GM10847 (cell line): ENCODE results near the gene NCBP3.

Experiments used
- POLR2A ChIP-seq: IDR thresholded peaks from 2 replicates; pipeline ENCODE4 v1.6.1; 2011; ENCODE audit not compliant: insufficient read length; ENCODE audit errors: extremely low read depth

The NCBP3 gene

DNA sequence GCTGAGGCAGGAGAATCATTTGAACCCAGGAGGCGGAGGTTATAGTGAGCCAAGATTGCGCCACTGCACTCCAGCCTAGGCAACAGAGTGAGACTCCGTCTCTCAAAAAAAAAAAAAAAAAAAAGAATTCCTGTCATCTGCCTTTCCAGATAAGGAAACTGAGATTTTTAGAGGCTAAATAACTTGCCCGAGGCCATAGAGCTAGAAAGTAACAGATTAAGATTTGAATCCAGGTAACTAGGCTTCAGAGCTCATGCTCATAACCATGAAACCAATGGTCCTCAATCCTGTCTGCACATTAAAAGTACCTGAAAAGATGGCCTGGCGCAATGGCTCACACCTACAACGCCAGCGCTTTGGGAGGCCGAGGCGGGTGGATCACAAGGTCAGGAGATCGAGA lies 9.5 kb downstream of the NCBP3 start:
- TF ChIP-seq POLR2A: no peak

DNA sequence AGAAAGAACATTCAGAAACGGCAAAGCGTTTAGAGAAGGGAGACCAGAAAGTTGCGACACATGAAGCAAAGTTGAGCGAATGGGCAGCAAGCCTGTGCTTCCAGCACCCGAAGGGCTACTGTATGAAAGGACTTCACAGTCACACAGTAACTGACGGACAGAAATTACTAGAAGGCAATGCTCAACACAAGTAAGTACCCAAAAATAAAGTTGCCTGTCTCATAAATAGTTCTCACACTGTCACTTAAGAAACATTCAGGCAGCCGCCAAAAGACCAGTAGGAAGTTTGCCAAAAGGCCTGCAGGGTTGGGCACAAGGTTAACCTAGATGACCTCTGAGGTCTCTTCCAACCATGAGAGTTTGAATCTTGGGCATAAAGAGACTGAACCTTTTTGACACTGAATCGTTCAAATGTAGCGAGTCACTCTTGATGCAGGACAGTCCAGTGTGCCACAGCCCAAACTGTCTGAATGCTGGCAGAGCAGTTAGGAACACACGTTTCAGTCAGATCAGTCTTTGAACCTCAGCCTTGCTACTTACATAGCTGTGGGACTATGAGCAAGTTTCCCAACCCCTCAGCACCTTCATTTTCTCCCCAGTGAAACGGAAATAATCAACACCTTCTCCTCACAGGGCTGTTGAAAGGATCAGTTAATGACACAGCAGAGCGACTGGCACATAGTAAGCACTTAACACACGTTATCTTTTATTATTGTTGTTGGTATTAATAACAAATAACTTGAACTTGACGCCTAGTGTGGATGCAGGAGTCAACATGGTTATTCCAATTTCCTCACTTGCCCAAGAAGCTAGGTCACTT lies 10.4 kb downstream of the NCBP3 start:
- no peak for TF ChIP-seq POLR2A

DNA sequence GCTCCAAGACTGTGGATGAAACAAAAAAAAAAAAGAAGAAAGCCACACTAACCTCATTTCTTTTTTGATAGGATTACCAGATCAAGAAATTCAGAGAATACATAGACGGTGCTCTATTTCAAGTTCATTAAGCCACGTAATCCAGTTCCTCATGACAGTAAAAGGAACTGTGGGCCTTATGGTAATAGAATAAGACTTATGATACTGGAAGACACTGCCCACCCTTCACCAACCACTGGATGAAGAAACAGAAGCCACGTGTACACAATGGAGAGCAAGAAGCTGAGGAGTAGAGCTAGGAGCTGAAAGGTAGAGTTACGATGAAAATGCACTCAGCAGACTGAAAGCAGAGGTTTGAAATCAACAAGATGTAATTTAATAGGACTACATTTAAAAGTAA lies 11.2 kb downstream of the NCBP3 start:
- no peak for TF ChIP-seq POLR2A

DNA sequence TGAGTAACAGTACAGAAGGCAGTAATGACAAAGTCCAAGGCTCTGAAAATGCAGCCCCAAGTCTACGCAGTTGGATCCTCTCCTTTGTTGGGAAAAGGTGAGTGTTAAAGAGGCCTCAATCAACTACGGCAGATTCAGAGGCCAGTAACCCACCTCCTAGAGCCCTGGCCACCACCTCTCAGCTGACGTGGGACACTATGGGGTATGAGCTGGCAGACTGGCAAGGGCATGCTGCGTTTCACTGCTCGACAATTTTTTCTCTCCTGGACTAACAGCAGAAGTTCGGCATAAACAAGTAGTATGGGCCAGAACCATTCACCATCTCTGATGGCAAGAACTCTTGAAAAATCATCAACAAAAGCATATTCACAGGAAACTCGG lies 17.2 kb downstream of the NCBP3 start:
- TF ChIP-seq POLR2A: no peak

DNA sequence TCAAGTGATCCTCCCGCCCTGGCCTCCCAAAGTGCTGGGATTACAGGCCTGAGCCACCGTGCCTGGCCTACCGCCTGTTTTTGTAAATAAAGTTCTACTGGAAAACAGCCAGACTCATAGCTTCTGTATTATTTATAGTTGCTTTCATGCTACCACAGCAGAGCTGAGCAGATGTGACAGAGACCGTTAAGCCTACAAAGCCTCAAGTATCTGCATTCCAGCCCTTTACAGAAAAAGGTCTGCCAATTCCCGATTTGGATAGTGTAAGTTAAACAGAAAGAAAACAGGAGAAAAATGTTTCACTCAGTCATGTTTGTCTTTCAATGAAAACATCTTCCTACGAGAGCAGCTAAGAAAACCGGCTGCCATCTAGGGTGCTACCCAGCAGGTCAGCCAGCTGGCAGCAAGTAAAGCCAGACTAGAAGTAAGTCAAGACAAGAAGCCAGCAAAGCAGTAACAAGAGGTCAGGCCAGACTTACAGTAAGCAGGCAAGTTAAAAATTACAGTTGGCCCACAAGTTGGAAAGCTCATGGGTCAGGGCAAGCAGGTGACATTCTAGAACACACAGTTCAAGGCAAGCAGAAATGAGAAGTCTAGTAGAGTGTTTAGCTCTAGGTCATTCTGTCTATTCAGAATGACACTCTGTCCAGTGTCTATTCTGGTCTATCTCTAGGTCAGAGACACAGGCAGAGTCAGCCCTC lies 17.7 kb downstream of the NCBP3 start:
- no peak for TF ChIP-seq POLR2A

DNA sequence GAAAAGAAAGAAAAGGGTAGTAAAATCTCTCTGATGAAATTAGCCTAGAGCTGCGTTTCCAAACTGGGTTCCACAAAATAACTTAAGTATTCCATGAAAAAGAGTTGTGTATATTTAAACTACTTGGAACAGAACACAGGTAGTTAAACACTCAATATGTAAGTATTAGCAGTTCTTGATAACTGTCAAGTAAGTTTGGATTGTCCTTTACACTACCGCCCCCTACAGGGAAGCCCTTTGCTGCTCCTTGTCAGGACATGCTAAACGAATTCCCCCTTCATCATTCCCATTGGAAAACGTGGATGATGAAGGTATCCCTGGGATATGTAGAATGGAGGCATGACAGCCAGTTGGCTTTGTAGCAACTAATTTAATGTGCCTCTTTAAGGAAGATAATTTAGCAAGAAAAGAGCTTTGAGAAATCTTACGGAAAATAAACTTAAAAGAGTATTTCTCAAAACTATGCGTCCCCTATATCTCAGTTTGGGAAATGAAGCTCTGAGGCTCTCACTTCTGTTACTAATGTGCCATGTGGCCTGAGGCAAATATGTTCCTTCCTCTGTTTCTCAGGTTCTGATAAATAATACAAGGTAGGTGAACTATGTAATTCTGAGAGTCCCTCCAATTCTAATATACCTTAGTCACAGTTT lies 18.8 kb downstream of the NCBP3 start:
- no peak for TF ChIP-seq POLR2A

DNA sequence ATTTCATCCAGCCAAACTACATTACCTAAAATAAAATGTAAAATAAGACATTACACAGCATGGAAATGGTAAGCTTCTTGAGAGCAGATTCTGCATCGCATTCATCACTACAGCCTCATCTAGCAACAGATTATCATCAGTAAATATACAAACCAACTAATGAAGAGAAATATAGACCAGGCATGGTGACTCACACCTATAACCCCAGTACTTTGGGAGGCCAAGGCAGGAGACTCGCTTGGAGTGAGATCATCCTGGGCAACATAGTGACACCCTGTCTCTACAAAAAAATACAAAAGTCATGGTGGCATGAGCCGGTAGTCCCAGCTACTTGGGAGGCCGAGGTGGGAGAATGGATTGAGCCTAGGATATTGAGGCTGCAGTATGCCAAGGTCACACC lies 19.9 kb downstream of the NCBP3 start:
- TF ChIP-seq POLR2A: no peak

DNA sequence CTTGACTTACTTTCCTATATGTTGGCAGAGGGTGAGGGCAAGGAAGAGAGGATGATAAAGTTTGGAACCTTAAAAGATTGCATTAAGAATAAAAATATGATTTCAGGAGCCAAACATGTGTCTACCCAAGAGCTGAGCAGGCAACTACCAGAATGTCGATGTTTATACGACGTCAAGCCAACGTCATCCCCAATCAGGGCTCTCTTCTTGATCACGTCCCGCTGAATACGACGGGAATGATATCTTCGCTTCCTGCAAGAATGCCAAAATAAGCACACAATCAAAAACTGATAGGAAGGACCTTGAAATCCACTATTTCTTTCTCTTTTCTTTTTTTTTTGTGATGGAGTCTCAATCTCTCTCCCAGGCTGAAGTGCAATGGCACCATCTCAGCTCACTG lies 24.9 kb downstream of the NCBP3 start:
- no peak for TF ChIP-seq POLR2A

DNA sequence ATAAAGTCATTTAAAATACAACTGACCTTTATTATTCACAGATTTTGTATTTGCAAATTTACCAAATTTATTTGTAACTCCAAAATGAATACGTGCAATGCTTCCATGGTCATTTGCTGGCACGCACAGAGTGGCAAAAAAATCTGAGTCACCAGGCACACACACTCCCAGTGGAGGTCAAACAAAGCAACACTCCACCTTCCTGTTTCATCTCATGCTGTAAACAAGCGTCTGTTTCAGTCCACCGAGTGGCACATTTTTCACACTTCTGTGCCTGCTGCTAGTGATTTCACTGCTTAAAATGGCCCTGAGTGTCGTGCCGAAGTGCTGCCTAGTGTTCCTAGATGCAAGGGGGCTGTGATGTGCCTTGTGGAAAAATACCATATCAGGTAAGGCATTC lies 27.3 kb downstream of the NCBP3 start:
- no peak for TF ChIP-seq POLR2A

DNA sequence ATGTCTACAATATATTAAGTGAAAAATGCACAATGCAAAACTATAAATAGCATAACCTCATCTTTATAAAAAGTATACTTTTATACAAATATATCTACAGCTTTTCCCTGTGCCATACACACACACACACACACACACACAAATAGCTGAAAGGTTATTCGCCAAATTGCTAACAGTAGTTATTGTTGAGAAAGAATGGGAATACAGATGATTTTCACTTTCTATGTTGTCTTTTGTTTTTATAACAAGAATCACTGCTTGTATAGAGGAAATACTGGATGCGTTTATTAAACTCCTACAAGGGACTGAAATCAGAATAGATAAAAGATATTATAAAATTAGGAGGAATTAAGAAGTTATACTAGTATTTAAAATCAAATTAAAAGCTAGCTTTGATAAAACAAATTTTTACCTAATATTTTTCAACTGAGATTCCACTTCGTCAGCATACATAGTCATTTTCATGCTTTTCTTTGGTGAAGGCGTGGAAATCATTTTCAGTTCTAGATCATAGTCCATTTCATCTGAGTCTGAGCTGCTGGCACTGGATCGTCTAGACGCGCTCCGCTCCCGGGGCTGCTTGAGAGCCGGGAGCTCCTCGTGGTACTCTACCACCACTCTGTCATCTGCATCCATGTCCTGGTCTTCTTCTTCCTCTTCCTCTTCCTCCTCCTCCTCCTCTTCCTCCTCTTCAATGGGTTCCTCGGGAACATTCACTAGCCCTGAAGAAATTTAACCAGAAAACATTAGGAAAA lies 28.0 kb downstream of the NCBP3 start:
- TF ChIP-seq POLR2A: no peak

DNA sequence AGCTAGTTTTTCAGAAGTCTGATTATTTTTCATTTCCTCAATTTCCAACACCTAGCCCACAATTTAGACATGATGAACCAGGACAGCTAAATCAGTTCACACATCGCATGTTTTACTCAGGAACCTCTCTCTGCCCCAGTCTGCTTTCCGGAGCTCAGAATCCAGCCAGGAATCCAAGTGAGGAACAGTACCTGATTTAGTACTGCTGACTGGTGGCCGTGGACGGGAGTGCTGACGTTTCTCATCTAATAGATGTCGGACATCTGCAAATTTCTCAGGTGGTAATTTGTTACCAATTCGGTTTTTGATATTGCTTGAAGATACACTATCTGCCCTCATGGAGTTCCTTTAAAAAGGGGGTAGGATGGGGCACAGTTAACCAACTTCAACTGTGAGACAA lies 30.1 kb downstream of the NCBP3 start:
- TF ChIP-seq POLR2A: no peak

DNA sequence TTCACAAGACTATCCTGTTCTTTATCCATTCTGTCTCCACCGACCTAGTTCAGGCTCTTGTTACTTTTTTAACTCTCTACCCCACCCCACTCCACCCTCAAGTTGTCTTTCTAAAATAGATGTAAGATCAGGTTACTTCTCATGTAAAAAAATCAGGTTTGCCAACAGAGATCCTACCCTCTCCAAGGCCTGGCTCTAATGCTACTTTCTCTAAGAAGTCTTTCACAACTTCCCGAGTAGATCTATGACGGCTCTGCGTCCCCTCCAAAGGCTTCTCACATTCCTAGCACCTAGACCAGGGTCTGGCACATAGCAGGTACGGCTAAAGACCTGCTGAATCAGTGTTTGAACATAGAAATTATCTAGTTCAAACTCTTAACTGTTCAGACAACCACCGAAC lies 30.9 kb downstream of the NCBP3 start:
- no peak for TF ChIP-seq POLR2A

DNA sequence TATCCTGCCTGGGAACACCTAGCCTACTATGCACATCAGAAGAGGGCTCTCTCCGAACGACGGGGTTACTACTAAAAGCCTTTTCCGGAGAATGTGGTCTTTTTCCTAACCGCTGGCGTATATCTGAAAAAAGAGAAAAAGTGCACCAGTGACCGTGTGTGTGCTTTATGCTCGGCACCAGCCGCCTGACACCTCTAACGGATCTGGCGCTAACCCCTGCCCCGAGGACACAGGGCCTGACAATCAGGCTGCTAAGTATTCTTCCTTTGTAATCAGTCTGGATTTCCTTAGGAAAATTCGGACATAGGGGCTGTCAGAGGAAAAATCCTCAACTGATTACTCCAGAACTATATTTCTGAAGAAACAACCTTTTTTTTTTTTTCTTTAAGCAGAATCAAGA lies 31.7 kb downstream of the NCBP3 start:
- no peak for TF ChIP-seq POLR2A

DNA sequence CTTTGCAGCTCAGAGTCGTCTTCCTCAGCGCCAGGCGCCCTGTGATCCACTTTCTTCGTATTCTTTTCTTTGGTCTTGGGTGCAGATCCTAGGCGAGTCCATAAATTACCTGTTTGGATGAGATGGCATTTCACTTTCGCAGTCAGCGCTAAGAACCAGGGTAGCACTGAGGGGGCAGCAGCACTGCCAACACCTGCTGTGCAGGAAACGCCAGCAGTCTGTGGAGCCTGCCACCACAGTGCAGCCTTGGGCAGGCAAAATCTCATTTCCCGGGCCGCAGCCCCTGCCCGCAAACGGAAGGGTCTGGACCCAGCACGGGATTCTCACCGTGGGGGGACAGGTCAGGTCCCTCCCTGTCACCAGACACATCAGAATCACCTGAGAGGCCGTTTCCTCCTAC lies 32.9 kb downstream of the NCBP3 start:
- TF ChIP-seq POLR2A: no peak

DNA sequence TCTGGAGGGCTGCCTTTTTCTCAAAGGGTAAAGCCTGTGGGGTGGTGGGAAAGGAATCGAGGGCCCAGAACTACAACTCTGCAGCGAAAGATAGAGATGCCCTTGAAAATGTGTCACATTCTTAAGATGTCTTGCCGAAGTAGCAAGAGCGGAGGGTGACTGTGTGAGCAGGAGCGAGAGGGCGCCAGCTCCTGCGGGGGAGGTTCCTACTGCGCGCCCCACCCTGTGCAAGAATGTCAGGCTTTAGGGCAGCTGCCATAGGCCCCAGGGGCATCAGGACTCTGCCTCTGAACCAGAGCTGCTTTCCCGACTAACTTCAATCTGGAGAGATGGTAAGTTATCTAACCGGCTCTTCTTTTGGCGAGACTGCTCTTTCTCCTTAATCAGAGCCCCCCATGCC lies 33.3 kb downstream of the NCBP3 start:
- no peak for TF ChIP-seq POLR2A
